ENCODE measurements around the gene UBE2G2. TPM values are rescaled to one million over a fixed set of nuclear protein-coding genes. Genes with fewer than 3 reads are reported as not detected.
A peak's percentile ranks its signal among the peaks of the same experiment; 100 is the strongest.

The UBE2G2 gene
- total RNA-seq, 1 experiment from 2014 or later: 126 TPM

DNA sequence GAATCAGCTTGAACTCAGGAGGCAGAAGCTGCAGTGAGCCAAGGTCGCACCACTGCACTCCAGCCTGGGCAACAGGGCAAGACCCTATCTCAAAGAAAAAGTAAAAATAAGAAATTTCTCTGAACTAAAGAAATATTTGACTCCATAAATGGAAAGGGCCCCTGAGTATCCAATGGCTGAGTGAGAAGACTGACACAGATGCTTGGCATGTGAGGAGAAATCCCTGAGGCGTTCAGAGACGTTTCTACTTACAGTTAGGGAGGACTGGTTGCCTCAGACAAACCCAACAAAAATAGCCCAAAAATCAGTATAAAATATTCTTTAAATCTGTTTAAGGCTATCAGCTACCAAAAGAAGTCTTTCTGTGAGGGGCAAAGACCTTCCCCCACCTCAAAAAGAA lies 19.2 kb upstream of the UBE2G2 start:
- Histone ChIP-seq H3K9me3 (ENCODE audit: low read length) (peaks cover 5% of the 10 kb centered on the region), H3K9me2 (replicated peaks; ENCODE audit: insufficient read depth, low read length) (no peaks in the 10 kb centered on the region), H3K9ac (ENCODE audit: low read length) (no peak overlapping the region), H3K4me2 (ENCODE audit: low read depth, low read length, poor library complexity, severe bottlenecking) (no peak overlapping the region), H4K20me1 (ENCODE audit: insufficient read depth, low read depth, low read length) (peaks cover 15% of the 10 kb centered on the region), H3K27ac (ENCODE audit: low read length) (no peak overlapping the region), H3K27me3 (ENCODE audit: low read length) (no peaks in the 10 kb centered on the region), H2AFZ (ENCODE audit: low read length) (no peak overlapping the region), H3K4me3 (ENCODE audit: low read length) (no peak overlapping the region), H3K36me3 (ENCODE audit: insufficient read depth, low read length) (no peaks in the 10 kb centered on the region), H3K4me1 (ENCODE audit: low read length) (peaks cover 20% of the 10 kb centered on the region), H3K79me2 (ENCODE audit: low read length) (peaks cover 17% of the 10 kb centered on the region)
- DNase-seq: no peak

DNA sequence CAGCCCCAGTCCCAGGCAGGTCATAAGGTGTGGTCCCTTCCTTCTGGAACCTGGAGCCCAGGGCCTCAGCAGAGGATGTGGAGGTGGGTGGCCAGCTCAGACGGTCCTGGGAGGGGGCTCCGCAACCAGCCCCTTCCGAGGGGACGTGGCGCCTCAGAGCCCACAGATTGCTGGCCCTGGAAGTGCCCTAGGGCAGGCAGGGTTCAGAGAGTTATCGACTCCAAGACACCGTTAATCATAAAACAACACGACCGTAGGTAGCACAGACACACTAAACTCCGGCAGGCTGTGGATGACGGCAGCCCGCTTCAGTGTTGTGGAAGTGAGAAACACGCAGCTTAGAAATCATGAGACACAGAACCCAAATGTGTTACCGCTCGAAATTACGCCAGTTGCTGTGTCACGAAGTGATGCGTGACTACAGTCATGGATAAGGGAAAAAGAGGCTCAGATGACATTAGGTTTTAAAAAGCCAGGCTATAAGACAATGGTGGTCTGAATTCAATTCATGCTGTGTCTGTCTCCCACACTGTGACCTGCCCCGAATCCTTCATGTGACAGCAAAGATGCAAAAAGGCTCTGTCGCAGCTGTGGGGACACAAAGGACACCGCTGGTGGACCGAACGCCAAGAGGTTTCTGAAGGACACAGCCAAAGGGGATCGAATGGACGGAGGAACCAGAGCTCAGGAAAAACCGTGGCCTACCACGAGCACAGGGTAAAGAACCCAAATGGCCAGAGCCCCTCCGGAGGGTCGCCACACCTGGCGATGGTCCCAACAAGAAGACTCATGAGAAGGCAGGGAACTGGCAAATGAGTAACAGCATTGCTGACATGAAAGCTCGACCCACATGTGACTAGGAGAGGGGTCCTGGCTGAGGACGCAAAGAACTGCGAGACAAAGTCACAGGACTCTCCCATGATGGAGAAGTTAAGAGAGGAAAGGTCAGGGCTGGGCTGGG lies 17.9 kb upstream of the UBE2G2 start:
- Histone ChIP-seq H3K27ac (ENCODE audit: low read length) (no peak overlapping the region), H3K9me2 (replicated peaks; ENCODE audit: insufficient read depth, low read length) (no peaks in the 10 kb centered on the region), H2AFZ (ENCODE audit: low read length) (no peak overlapping the region), H3K4me3 (ENCODE audit: low read length) (no peak overlapping the region), H4K20me1 (ENCODE audit: insufficient read depth, low read depth, low read length) (peaks cover 25% of the 10 kb centered on the region), H3K4me2 (ENCODE audit: low read depth, low read length, poor library complexity, severe bottlenecking) (no peak overlapping the region), H3K9ac (ENCODE audit: low read length) (no peak overlapping the region), H3K9me3 (ENCODE audit: low read length) (peaks cover 5% of the 10 kb centered on the region), H3K79me2 (ENCODE audit: low read length) (peaks cover 30% of the 10 kb centered on the region), H3K4me1 (ENCODE audit: low read length) (peaks cover 25% of the 10 kb centered on the region), H3K36me3 (ENCODE audit: insufficient read depth, low read length) (no peaks in the 10 kb centered on the region), H3K27me3 (ENCODE audit: low read length) (no peaks in the 10 kb centered on the region)
- no peak for DNase-seq

DNA sequence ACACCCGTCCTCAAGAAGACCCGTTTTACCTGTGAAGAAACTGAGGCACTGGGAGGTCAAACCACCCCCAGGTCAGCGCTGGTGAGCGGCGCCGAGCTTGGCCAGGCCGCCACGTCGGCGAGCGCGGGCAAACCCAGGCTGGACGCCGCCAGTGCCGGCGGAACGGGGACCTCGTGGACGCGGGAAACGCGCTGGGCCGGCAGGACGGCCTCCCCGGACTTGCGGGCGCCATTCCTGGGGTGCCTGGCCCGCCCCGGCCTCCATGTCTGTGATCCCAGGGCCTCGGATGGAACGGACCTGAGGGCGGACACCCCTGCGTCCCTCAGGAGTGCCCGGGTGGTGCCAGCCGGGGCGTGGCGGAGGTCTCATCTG lies 17.0 kb upstream of the UBE2G2 start:
- H3K9ac ChIP-seq (ENCODE audit: low read length): peak overlapping the region; percentile 70
- H3K4me1 ChIP-seq (ENCODE audit: low read length): peaks cover 25% of the 10 kb centered on the region
- H3K27me3 ChIP-seq (ENCODE audit: low read length): no peaks in the 10 kb centered on the region
- H3K4me3 ChIP-seq (ENCODE audit: low read length): peak overlapping the region; percentile 75
- peaks cover 29% of the 10 kb centered on the region for H4K20me1 ChIP-seq (ENCODE audit: insufficient read depth, low read depth, low read length)
- H2AFZ ChIP-seq (ENCODE audit: low read length): peak overlapping the region; percentile 84; the same call in 1 of the 2 replicates
- no peaks in the 10 kb centered on the region for H3K36me3 ChIP-seq (ENCODE audit: insufficient read depth, low read length)
- peak overlapping the region; percentile 78 for H3K4me2 ChIP-seq (ENCODE audit: low read depth, low read length, poor library complexity, severe bottlenecking)
- H3K79me2 ChIP-seq (ENCODE audit: low read length): peaks cover 39% of the 10 kb centered on the region
- H3K27ac ChIP-seq (ENCODE audit: low read length): no peak overlapping the region
- peaks cover 5% of the 10 kb centered on the region for H3K9me3 ChIP-seq (ENCODE audit: low read length)
- no peak for DNase-seq
- no peaks in the 10 kb centered on the region for H3K9me2 ChIP-seq (replicated peaks; ENCODE audit: insufficient read depth, low read length)

DNA sequence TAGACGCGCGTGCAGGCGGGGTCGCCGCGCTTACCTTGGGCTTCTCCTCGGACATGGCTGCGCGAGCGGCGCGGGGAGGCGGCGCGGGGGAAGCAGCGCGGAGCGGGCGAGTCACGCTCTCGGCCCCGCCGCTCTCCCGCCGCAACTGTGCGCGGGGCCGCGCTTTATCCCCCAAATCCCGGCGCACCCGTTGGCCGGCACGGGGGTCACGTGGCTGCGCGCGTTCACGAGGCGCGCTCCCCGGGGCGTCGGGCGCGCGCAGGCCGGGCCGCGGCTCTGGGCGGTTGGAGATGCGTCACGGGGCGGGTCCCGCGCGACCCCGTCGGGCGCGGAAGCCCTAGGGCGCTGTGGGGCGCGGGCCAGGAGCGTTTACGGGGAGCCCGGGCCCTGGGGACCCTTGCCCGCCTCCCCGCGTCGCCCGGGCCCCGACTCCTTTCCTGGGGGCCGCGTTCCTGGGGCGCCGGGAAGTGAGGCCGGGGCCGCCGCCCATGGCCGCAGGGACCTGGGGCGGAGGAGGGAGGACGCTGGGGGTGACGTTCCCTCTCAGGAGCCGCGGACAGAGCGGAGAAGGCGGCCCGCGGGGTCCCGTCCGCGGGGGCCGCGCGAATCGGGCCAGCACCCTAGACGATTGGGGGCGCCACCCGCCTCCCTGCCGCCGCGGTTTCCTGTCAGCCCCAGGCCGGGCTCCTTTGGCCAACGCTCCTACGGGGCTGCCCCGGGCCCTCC lies 16.5 kb upstream of the UBE2G2 start, which contains the start of gene SUMO3:
TSS of gene SUMO3 (minus strand) at position 149 of the 726 bp plus-strand sequence. CDS start at position 55, 94 bp downstream.
- Histone ChIP-seq H3K79me2 (ENCODE audit: low read length) (peaks cover 44% of the 10 kb centered on the region), H4K20me1 (ENCODE audit: insufficient read depth, low read depth, low read length) (peaks cover 29% of the 10 kb centered on the region), H3K9me3 (ENCODE audit: low read length) (peaks cover 5% of the 10 kb centered on the region), H3K4me1 (ENCODE audit: low read length) (peaks cover 25% of the 10 kb centered on the region), H3K36me3 (ENCODE audit: insufficient read depth, low read length) (no peaks in the 10 kb centered on the region), H3K27ac (ENCODE audit: low read length) (no peak within 1 kb of the TSS), H3K4me3 (ENCODE audit: low read length) (peak within 1 kb of the TSS; percentile 75), H2AFZ (ENCODE audit: low read length) (peak within 1 kb of the TSS; percentile 84; the same call in 1 of the 2 replicates), H3K27me3 (ENCODE audit: low read length) (no peaks in the 10 kb centered on the region), H3K9ac (ENCODE audit: low read length) (peak within 1 kb of the TSS; percentile 70), H3K9me2 (replicated peaks; ENCODE audit: insufficient read depth, low read length) (no peaks in the 10 kb centered on the region), H3K4me2 (ENCODE audit: low read depth, low read length, poor library complexity, severe bottlenecking) (peak within 1 kb of the TSS; percentile 78)
- peak; percentile 94 for DNase-seq

DNA sequence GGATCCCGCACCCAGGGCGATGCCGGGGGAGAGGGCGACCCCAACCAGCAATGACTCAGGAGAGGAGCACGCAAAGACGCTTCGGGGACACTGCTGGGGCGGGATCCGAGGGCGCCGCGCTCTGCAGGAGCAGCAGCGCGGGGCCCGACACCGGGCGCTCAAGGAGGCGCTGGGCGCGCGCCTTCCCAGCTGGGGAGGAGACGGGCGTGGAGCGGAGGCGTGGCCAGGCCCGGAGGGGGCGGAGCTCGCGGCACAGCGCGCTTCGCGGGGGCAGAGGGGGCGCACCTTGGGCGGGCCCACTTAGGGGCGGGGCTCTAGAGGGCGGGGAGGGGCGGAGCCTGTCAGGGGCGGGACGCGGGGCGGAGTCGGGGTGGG lies 15.9 kb upstream of the UBE2G2 start:
- H3K9me2 ChIP-seq (replicated peaks; ENCODE audit: insufficient read depth, low read length): no peaks in the 10 kb centered on the region

DNA sequence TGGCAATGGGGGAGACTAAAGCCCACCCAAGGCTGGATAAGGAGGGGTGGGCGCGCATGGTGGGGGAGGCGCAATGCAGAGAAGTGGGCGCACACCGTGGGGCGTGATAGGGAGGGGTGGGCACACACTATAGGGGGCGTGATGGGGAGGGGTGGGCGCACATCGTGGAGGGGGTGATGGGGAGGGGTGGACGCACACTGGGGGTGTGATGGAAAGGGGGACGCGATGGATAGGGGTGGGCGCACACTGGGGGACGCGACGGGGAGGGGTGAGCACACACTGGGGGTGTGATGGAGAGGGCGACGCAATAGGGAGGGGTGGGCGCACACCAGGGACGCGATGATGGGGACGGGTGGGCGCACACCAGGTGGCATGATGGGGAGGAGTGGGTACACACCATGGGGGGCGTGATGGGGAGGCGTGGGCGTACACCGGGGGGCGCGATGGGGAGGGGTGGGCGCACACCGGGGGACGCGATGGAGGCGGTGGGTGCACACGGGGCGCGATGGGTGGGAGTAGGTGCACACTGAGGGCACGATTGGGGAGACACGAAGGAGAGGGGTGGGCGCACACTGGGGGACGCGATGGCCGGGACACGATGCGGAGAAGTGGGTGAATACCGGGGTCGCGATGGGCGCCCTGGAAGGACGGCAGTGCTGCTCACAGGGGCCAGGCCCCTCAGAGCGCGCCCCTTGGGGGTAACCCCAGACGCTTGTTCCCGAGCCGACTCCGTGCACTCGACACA lies 15.3 kb upstream of the UBE2G2 start:
- Histone ChIP-seq H3K36me3 (ENCODE audit: insufficient read depth, low read length) (no peaks in the 10 kb centered on the region), H4K20me1 (ENCODE audit: insufficient read depth, low read depth, low read length) (peaks cover 33% of the 10 kb centered on the region), H3K9me2 (replicated peaks; ENCODE audit: insufficient read depth, low read length) (no peaks in the 10 kb centered on the region), H3K27ac (ENCODE audit: low read length) (no peak overlapping the region), H3K79me2 (ENCODE audit: low read length) (peaks cover 55% of the 10 kb centered on the region), H2AFZ (ENCODE audit: low read length) (no peak overlapping the region), H3K4me2 (ENCODE audit: low read depth, low read length, poor library complexity, severe bottlenecking) (peak overlapping the region; percentile 78), H3K4me3 (ENCODE audit: low read length) (peak overlapping the region; percentile 75), H3K27me3 (ENCODE audit: low read length) (no peaks in the 10 kb centered on the region), H3K9me3 (ENCODE audit: low read length) (no peaks in the 10 kb centered on the region), H3K9ac (ENCODE audit: low read length) (peak overlapping the region; percentile 59), H3K4me1 (ENCODE audit: low read length) (peaks cover 25% of the 10 kb centered on the region)
- no peak for DNase-seq

More for the DNA sequence above, 15.9 kb upstream of the UBE2G2 start:
- peak overlapping the region; percentile 78 for H3K4me2 ChIP-seq (ENCODE audit: low read depth, low read length, poor library complexity, severe bottlenecking)
- H3K27me3 ChIP-seq (ENCODE audit: low read length): no peaks in the 10 kb centered on the region
- peaks cover 25% of the 10 kb centered on the region for H3K4me1 ChIP-seq (ENCODE audit: low read length)
- H4K20me1 ChIP-seq (ENCODE audit: insufficient read depth, low read depth, low read length): peaks cover 29% of the 10 kb centered on the region
- H3K36me3 ChIP-seq (ENCODE audit: insufficient read depth, low read length): no peaks in the 10 kb centered on the region
- no peaks in the 10 kb centered on the region; the same call in 1 of the 2 replicates for H3K9me3 ChIP-seq (ENCODE audit: low read length)
- peak overlapping the region; percentile 75 for H3K4me3 ChIP-seq (ENCODE audit: low read length)
- no peak overlapping the region for H2AFZ ChIP-seq (ENCODE audit: low read length)
- peak overlapping the region; percentile 70 for H3K9ac ChIP-seq (ENCODE audit: low read length)
- DNase-seq: peak; percentile 96
- H3K27ac ChIP-seq (ENCODE audit: low read length): no peak overlapping the region
- peaks cover 50% of the 10 kb centered on the region for H3K79me2 ChIP-seq (ENCODE audit: low read length)

DNA sequence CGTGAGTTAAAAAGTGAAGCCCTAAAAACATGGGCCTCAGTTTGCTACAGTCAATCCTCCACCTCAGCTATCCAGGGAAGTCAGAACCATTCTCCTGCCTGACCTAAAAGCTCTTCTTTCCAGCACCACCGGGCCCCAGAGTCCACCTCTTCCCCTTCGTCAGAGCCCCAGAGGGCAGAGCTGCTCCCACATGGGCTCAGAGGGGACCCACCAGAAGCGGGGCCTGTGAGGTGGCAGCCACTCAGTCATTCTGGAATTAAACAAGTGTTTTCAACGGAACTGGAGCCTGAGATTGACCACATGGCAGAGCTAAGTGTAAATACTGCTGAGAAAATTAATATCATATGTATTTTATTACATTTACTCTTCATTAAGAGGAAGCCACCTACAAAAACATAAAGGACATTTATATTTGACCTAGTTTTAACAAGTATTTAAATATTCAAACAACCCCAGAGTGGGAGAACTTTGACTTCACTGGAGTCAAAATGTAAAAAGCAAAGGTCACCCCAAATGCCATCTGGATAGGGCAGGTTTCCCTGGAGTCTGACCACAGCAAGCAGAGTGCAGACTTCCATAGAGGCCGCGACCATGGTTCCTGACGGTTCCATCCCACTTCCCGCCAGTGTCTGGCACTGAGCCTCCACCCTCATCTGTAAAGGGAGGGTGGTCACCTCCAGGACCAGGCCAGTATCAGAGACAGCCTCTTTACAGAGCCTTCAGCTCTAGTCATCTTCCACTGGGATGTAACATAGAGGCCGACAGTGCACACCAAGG lies 14.4 kb upstream of the UBE2G2 start:
- Histone ChIP-seq H3K4me2 (ENCODE audit: low read depth, low read length, poor library complexity, severe bottlenecking) (peak overlapping the region; percentile 20), H3K4me3 (ENCODE audit: low read length) (no peak overlapping the region), H3K4me1 (ENCODE audit: low read length) (peaks cover 25% of the 10 kb centered on the region), H3K9me2 (replicated peaks; ENCODE audit: insufficient read depth, low read length) (no peaks in the 10 kb centered on the region), H3K9ac (ENCODE audit: low read length) (peak overlapping the region; percentile 43), H3K27me3 (ENCODE audit: low read length) (no peaks in the 10 kb centered on the region), H2AFZ (ENCODE audit: low read length) (no peak overlapping the region), H3K9me3 (ENCODE audit: low read length) (no peaks in the 10 kb centered on the region), H3K79me2 (ENCODE audit: low read length) (peaks cover 63% of the 10 kb centered on the region), H3K36me3 (ENCODE audit: insufficient read depth, low read length) (no peaks in the 10 kb centered on the region), H3K27ac (ENCODE audit: low read length) (no peak overlapping the region), H4K20me1 (ENCODE audit: insufficient read depth, low read depth, low read length) (peaks cover 33% of the 10 kb centered on the region)
- no peak for DNase-seq
